CD4-positive, alpha-beta T cell treated with Interleukin-10 for 1 hour (primary cell): ENCODE measurements around the gene TGIF2.
"Not testable (repeated sequence)": the region's sequence is repeated elsewhere in the genome, so short reads cannot be mapped to it uniquely, and the experiment has no call there.

Experiments
- DNase-seq: peaks from one replicate; pipeline ENCODE4 v3.0.0-alpha.2; 2020

The TGIF2 gene

DNA sequence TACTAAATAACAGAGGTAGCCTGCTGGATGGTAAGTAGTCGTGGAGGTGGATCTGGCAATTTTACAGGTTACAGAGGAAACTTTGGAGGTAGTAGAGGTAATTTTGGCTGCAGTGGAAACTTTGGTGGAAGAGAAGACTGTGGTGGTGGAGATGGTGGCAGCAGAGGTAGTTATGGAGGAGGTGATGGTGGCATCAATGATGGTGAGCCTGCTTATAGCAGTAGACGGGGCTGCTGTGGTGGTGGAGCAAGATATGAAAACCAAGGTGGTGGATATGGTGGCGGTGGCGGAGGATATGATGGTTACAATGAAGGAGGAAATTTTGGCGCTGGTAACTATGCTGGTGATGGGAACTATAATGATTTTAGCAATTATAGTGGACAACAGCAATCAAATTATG is 47.5 kb downstream of the TGIF2 start:
- no peak for DNase-seq

GRCh38 chr20:36623444-36623843 is 50.0 kb downstream of the TGIF2 start:
- no peak for DNase-seq

- no peak for DNase-seq
Observed at GRCh38 chr20:36624068-36624943, 50.9 kb downstream of the TGIF2 start.

GRCh38 chr20:36624944-36625324 is 51.5 kb downstream of the TGIF2 start:
- DNase-seq: no peak

DNA sequence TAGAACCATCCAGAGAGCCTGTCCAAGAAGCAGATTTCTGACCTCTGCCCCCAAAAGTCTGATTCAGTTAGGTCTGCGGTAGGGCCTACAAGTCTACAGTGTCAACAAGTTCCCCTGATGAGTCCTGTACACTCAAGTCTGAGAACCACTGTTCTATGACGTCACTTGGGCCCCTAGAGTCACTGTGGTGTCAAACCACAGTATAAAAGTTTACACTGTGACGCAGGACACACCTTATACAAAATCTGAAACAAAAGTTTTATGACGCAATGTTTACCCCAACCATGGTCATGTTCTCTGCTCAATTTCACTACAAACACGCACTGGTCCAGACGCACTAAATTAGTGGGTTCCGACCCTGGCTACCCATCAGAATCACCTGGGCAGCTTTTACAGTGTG is 54.7 kb downstream of the TGIF2 start:
- peak; percentile 58 for DNase-seq

GRCh38 chr20:36629719-36630681 is 56.6 kb downstream of the TGIF2 start:
- peak; percentile 52 for DNase-seq

GRCh38 chr20:36631646-36632045 is 58.2 kb downstream of the TGIF2 start:
- DNase-seq: no peak

- DNase-seq: no peak
Observed at GRCh38 chr20:36632147-36632486, 58.7 kb downstream of the TGIF2 start.

DNA sequence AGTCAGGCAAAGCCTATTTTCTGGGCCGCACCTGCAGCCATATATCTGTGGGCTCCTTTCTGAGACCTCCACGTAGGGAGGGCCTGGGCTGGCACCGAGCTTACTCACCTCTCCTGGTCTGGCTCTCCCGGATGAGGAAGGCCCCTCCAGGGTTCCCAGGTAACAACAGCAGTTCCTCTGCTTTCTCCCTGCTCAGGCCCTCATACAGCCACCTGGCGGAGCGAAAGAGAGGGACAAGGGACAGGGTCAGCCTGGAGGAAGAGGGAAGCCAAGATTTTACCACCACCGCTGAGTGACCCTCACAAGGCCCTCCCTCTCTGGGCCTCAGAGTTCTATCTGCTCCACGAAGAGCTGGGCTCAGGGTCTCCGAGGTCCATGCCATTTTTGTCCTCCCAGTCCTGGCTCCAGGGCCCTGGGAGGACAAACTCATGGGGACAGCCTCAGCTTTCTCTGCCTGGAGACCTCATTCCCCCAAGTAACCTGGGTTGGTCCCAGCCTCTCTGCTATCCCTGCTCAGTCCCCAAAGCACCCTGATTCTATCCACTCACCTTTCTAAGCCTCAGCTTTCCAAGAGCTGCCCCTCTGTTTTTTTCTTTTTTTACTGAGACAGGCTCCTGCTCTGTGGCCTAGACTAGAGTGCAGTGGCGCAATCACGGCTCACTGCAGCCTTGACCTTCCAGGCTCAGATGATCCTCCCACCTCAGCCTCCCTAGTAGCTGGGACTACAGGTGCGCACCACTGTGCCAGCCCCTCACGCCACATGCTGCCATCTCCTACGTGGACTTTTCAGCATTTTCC is 59.3 kb downstream of the TGIF2 start:
- no peak for DNase-seq

DNA sequence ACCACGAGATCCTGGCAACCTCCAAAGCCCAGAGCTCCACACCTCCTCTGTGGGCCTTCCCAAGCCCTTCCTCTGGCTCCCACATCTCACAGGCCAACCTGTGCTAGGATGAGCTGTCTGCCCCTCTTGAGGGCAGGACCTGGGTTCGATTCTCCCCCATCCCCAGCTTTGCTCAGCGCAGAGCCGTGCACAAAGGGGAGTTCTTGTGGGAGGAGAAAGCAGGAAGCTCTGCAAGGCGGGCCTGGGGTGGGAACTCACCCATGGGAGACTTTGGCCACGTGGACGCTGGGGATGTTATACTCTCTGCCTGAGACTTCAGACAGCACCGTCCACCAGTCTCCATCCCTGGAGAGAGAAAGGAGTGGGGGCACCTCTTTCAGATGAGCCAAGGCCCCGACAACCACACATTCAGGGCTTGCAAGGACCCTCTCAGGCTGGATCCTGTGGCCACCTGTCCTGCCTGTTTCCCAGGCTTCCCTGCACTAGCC is 59.9 kb downstream of the TGIF2 start:
- DNase-seq: no peak

DNA sequence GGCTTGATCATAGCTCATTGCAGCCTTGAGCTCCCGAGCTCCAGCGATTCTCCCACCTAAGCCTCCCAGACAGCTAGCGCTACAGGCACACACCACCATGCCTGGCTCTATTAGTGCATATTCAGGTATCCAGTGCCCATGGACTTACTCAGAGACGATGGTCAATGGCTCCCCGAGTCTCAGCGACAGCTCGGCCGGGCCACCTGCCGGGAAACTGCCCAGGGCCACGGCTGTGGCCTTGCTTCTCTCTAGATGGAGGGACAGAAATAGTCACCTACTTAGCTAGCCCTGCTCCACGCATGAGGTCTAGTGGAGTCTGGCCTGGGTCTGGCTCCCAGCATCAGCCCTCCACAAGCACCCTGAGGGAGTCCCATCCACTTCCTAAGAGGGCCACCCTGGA is 60.9 kb downstream of the TGIF2 start:
- no peak for DNase-seq

DNA sequence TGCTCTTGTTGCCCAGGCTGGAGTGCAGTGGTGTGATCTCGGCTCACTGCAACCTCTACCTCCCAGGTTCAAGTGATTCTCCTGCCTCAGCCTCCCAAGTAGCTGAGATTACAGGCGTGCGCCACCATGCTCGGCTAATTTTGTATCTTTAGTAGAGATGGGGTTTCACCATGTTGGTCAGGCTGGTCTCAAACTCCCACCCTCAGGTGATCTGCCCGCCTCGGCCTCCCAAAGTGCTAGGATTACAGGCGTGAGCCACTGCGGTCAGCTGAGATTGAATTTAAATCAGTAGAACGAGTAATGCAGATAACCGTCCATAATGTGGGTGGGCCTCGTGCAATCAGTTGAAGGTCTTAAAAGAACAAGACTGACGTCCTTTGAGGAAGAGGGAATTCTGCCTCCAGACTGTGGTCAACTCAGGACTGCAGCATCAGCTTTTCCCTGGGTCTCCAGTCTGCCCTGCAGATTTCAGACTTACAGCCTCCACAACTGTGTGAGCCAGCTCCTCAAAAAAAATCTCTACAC is 65.5 kb downstream of the TGIF2 start:
- not testable (repeated sequence) for DNase-seq

DNA sequence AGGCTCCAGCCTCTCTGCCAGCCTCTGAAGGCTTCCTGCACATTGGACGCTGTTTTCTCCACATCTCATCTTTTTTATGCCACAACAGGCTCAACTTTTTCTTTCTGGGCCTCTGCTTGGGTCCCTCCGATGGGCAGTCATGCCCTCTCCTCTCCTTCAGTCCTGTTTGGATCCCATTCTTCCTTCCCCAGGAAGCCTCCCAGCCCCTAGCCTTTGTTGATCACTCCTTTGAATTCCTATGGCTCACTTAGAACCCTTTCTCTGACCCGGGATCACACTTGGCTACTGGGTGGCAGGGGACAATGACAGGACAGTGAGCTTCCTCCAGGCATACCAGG is 68.1 kb downstream of the TGIF2 start:
- no peak for DNase-seq

- DNase-seq: no peak
Observed at GRCh38 chr20:36642136-36642535, 68.7 kb downstream of the TGIF2 start.
